AG04450 (cell line): ENCODE data around the gene ERI3. TPM values are rescaled to one million over a fixed set of nuclear protein-coding genes. Genes with fewer than 3 reads are reported as not detected.

Source experiments
- CTCF ChIA-PET: fragments of 300-600, 350-600 bp; formaldehyde crosslinking; extraction: SDS; loops from one replicate; lab custom pipeline; 2022; ENCODE audit warnings: antibody characterized with exemption, inconsistent platforms; lab: Charles Lee
- POLR2A ChIA-PET: fragments of 350-600 bp; formaldehyde crosslinking; extraction: SDS; loops from one replicate; lab custom pipeline; 2021; ENCODE audit warnings: antibody characterized with exemption, inconsistent platforms; lab: Yijun Ruan, JAX
- DNase-seq: peaks from one replicate; pipeline ENCODE4 v3.0.0-alpha.2; 2011; ENCODE audit warnings: low read depth, low spot score
- H3K27ac ChIP-seq: one replicate; pipeline ENCODE4 v1.5.1; 2012; ENCODE audit warnings: low read depth, low read length, control low read depth
- H3K27me3 ChIP-seq: one replicate; pipeline ENCODE4 v1.6.0; 2012; ENCODE audit warnings: low read length; ENCODE audit not compliant: control insufficient read depth, insufficient read depth
- H3K4me3 ChIP-seq: 2 replicates; pipeline ENCODE4 v1.5.1; 2011; ENCODE audit warnings: mild to moderate bottlenecking, low read depth, low read length, control low read depth
- H3K9me3 ChIP-seq: 2 replicates; pipeline ENCODE4 v1.5.1; 2012; ENCODE audit warnings: low read length; ENCODE audit not compliant: control insufficient read depth, insufficient read depth
- polyA plus RNA-seq: library from polyadenylated mRNA; depleted of rRNA; stranded (reverse); fragments of >200 nt; gene quantifications from 2 replicates; pipeline ENCODE4 v1.2.3, GENCODE V29; 2011
- TF ChIP-seq, protein P1 (sequence below): IDR thresholded peaks from 2 replicates; pipeline ENCODE4 v1.5.1; 2011; ENCODE audit warnings: low read depth, low read length, control low read depth, inconsistent platforms

Gene ERI3
- polyA plus RNA-seq, 1 experiment: 46.2 TPM

DNA sequence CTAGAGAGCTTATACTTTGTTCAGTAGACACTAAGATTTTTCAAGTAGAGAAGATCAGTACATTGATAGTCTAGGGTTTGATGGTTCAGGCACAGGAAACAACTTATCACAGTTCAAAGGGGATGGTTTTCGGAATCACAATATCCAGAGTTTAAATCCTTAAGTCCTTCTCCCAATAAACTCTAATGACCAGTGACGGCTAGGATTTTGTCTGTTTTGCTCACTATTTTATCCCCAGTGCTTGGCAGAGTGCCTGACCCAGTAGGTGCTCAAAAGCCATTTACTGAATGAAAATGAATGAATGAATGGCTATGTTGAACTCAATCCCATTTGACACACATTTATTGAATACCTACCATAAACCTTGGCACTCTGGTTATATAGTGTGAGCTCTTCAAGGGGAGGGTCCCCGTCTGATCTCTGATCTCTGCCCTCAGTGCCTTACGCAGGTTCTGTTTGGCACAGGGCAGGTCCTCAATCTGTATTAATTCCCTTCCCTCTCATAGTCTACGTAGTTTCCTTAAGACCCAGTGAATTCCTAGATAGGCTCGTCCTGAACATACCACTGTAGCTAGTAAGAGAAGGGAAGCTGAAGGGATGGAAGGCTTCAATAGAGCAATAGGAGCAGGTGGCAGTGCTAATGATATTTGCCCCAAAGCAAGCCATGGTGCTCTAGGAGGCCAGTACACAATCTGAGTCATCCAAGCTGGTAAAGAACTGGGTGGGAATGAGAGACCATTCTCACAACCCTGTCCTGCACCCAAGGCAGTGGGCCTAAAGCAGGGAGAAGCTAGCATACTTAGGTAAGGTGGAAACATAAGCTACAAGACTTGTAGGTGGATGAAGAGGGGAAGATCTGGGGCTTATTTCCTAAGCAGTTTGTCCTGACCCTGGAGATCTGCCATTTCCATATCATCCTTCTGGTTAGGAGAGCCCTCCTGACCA is 88.4 kb downstream of the ERI3 start:
- TF ChIP-seq, protein P1, sequence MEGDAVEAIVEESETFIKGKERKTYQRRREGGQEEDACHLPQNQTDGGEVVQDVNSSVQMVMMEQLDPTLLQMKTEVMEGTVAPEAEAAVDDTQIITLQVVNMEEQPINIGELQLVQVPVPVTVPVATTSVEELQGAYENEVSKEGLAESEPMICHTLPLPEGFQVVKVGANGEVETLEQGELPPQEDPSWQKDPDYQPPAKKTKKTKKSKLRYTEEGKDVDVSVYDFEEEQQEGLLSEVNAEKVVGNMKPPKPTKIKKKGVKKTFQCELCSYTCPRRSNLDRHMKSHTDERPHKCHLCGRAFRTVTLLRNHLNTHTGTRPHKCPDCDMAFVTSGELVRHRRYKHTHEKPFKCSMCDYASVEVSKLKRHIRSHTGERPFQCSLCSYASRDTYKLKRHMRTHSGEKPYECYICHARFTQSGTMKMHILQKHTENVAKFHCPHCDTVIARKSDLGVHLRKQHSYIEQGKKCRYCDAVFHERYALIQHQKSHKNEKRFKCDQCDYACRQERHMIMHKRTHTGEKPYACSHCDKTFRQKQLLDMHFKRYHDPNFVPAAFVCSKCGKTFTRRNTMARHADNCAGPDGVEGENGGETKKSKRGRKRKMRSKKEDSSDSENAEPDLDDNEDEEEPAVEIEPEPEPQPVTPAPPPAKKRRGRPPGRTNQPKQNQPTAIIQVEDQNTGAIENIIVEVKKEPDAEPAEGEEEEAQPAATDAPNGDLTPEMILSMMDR: no peak
- no peak overlapping the region for H3K4me3 ChIP-seq
- H3K27me3 ChIP-seq: no peaks in the 10 kb centered on the region
- no peak for DNase-seq
- H3K27ac ChIP-seq: no peak overlapping the region
- H3K9me3 ChIP-seq: no peaks in the 10 kb centered on the region
- CTCF ChIA-PET: interaction anchor here (1.1 kb wide), 1 partner anchor 28 kb away, joined by 3 read pairs; no protein-coding TSS in a partner anchor
- POLR2A ChIA-PET: interaction anchor here (0.8 kb wide), 1 partner anchor 31 kb away, joined by 3 read pairs; no protein-coding TSS in a partner anchor

DNA sequence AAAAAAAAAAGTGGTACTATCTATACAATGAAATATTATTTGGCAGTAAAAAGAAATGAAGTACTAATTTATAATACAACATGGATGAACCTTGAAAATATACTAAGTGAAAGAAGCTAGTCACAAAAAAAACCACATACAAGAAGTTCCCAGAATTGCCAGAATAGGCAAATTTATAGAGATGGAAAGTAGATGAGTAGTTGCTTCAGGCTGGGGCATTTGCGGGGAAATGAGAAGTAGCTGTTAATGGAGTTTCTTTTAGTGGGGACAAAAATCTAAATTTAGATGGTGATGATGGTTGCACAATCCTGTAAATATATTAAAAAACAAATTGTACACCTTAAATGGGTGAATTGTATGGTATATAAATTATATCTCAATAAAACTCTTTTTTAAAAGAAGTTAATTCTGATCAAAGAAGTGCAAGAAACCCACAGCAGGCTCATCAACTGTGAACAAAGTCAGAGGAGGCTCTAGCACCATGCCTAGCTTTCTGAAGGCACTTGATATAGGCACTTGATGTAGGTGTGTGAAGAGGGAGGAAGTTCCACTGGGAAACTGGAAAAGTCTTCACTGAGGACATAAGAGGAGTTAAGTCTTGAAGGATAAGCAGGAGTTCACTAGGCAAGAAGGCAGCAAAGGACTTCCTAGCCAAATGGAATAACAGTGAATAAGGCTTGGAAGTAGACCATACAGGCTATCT is 89.2 kb downstream of the ERI3 start:
- no peaks in the 10 kb centered on the region for H3K27me3 ChIP-seq
- no peaks in the 10 kb centered on the region for H3K9me3 ChIP-seq
- ChIA-PET CTCF (interaction anchor here (1.1 kb wide), 1 partner anchor 9 kb away, joined by 3 read pairs; no protein-coding TSS in a partner anchor), POLR2A (interaction anchor here (0.8 kb wide), 1 partner anchor 30 kb away, joined by 3 read pairs; no protein-coding TSS in a partner anchor)
- TF ChIP-seq, protein P1: no peak
- no peak for DNase-seq
- no peak overlapping the region for H3K27ac ChIP-seq
- no peak overlapping the region for H3K4me3 ChIP-seq

DNA sequence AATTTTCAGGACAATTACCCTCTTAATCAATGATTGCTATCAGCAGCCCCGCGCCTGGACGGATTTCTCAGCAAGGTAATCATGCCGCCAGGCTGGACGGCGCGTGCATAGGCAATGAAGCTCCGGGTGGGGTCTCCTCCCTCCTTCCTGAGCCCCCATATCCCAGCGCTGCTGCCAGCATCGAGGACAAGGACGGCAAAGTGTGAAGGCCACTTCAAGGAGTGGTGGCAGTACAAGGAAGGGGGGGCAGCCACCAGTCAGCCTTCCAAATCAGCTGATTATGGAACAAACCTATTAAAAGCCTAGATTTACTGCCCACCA is 90.6 kb downstream of the ERI3 start:
- no peak overlapping the region for H3K27ac ChIP-seq
- ChIA-PET POLR2A (no interaction called here), CTCF (no interaction called here)
- TF ChIP-seq, protein P1: no peak
- no peaks in the 10 kb centered on the region for H3K27me3 ChIP-seq
- DNase-seq: no peak
- no peaks in the 10 kb centered on the region for H3K9me3 ChIP-seq
- H3K4me3 ChIP-seq: no peak overlapping the region

DNA sequence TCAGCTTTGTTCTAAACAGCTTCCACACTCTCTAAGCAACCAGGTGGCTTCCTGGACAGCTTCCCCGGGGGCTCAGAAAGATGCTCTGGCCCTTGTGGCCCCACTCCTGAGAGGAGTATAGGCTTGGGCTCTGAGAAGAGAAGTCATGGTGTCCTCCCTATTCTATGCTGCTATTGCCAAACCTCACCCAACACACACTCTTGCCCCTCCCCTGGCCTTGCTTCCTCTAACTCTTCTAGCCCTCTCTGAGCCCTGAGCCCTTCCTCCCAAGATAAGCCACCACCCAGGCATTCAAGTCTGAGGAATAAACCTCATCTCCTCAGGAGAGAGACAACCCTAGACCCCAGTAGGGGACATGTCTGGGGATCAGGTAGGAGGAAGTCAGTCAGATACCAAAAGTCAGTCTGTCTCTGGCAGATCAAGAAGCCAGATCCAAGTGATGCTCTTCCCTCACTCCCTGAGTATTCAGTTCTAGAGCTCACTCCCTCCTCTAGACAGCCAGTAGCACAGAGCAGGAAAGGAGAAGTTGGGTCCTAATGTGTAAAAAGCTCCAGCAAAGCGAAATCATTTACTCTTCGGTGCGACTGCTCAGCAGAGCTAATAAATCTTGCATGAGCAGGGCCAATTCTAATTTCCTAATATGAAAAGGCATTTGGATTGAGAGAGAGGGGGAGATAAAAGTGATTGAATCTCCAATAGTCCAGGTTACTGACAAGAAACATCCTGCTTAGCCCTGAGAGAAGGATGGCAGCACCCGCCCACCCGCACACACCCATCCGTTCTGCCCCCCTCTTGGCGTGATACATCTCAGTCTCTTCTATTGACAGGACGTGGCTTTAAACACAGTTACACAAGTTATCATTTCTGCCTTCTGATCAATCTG is 91.2 kb downstream of the ERI3 start:
- ChIA-PET CTCF (no interaction called here), POLR2A (no interaction called here)
- H3K9me3 ChIP-seq: no peaks in the 10 kb centered on the region
- no peak overlapping the region for H3K27ac ChIP-seq
- H3K27me3 ChIP-seq: no peaks in the 10 kb centered on the region
- H3K4me3 ChIP-seq: no peak overlapping the region
- DNase-seq: no peak
- TF ChIP-seq, protein P1: no peak
